MM.1S (cell line): ENCODE data around the gene ZMYND12.

ENCODE experiments used
- DNase-seq: peaks from one replicate; pipeline ENCODE4 v3.0.0-alpha.2; 2015
- H2AFZ ChIP-seq: fragments of 300-600 bp; sonication (generic); 2 replicates; pipeline ENCODE4 v1.6.0; 2016; ENCODE audit warnings: antibody characterized with exemption, low read length
- H3F3A ChIP-seq: fragments of 300-600 bp; sonication (generic); 2 replicates; pipeline ENCODE4 v1.6.1; 2016; ENCODE audit warnings: mild to moderate bottlenecking, antibody characterized with exemption, low read length, moderate library complexity, mixed read lengths; ENCODE audit not compliant: insufficient read depth
- H3K27ac ChIP-seq: fragments of 300-600 bp; sonication (generic); 2 replicates; pipeline ENCODE4 v1.5.1; 2016; ENCODE audit warnings: mild to moderate bottlenecking, low read length
- H3K27me3 ChIP-seq: fragments of 300-600 bp; sonication (generic); replicated peaks from 2 replicates; pipeline ENCODE4 v1.6.0; 2016; ENCODE audit warnings: low read length; ENCODE audit not compliant: insufficient read depth
- H3K36me3 ChIP-seq: fragments of 300-600 bp; sonication (generic); replicated peaks from 2 replicates; pipeline ENCODE4 v1.6.1; 2016; ENCODE audit warnings: mild to moderate bottlenecking, low read length, mixed read lengths; ENCODE audit not compliant: insufficient read depth
- H3K4me1 ChIP-seq: fragments of 300-600 bp; sonication (generic); 2 replicates; pipeline ENCODE4 v1.6.1; 2016; ENCODE audit warnings: low read length, mixed read lengths
- H3K4me2 ChIP-seq: fragments of 300-600 bp; sonication (generic); 2 replicates; pipeline ENCODE4 v1.6.0; 2016; ENCODE audit warnings: low read depth, low read length
- H3K4me3 ChIP-seq: fragments of 300-600 bp; sonication (generic); 2 replicates; pipeline ENCODE4 v1.5.1; 2016; ENCODE audit warnings: low read length, mixed read lengths
- H3K79me2 ChIP-seq: fragments of 300-600 bp; sonication (generic); 2 replicates; pipeline ENCODE4 v1.6.1; 2016; ENCODE audit warnings: mixed run types, low read length, mixed read lengths
- H3K9ac ChIP-seq: fragments of 300-600 bp; sonication (generic); 2 replicates; pipeline ENCODE4 v1.6.1; 2016; ENCODE audit warnings: low read length, mixed read lengths
- H3K9me2 ChIP-seq: fragments of 300-600 bp; sonication (generic); replicated peaks from 2 replicates; pipeline ENCODE4 v1.6.1; 2016; ENCODE audit warnings: mild to moderate bottlenecking, low read length, mixed read lengths; ENCODE audit not compliant: insufficient read depth
- H3K9me3 ChIP-seq: fragments of 300-600 bp; sonication (generic); replicated peaks from 2 replicates; pipeline ENCODE4 v1.6.1; 2016; ENCODE audit warnings: mild to moderate bottlenecking, low read length, mixed read lengths; ENCODE audit not compliant: insufficient read depth
- H4K20me1 ChIP-seq: fragments of 300-600 bp; sonication (generic); 2 replicates; pipeline ENCODE4 v1.6.1; 2016; ENCODE audit warnings: mild to moderate bottlenecking, low read length, moderate library complexity, mixed read lengths; ENCODE audit not compliant: insufficient read depth
- EZH2 ChIP-seq: fragments of 300-600 bp; sonication (generic); optimal IDR thresholded peaks from 2 replicates; pipeline ENCODE3; 2017; ENCODE audit warnings: low read depth, mild to moderate bottlenecking, antibody characterized with exemption, low read length, mixed read lengths
- EZH2phosphoT487 ChIP-seq: fragments of 300-600 bp; sonication (generic); IDR thresholded peaks from 2 replicates; pipeline ENCODE4 v1.6.1; 2018; ENCODE audit warnings: antibody characterized with exemption, low read length
- TF ChIP-seq, protein P1 (sequence below): fragments of 300-600 bp; sonication (generic); IDR thresholded peaks from 2 replicates; pipeline ENCODE4 v1.5.1; 2016; ENCODE audit warnings: antibody characterized with exemption, low read length, mixed read lengths

The ZMYND12 gene

DNA sequence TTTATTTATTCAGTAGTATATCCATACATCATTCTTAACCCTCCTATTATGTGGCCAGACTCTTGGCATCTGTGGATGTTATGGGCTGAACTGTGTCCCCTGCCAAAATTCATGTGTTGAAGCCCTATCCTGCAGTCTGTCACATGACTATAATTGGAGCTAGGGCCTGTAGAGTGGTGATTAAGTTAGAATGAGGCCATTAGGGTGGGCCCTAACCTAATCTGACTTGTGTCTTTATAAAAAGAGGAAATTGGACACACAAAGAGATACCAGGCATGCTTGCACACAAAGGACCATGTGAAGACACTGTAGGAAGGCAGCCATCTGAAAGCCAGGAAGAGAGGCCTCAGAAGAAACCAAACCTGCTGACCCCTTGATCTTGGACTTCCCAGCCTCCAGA lies 6.6 kb downstream of the ZMYND12 start:
- DNase-seq: no peak
- no peak overlapping the region for H3K9ac ChIP-seq
- H2AFZ ChIP-seq: no peak overlapping the region
- no peaks in the 10 kb centered on the region for H3K79me2 ChIP-seq
- no peaks in the 10 kb centered on the region for H3K36me3 ChIP-seq
- no peak overlapping the region for H3K4me3 ChIP-seq
- H3K27me3 ChIP-seq: no peaks in the 10 kb centered on the region
- H3K4me1 ChIP-seq: no peaks in the 10 kb centered on the region
- no peaks in the 10 kb centered on the region for H3K9me3 ChIP-seq
- H3K27ac ChIP-seq: no peak overlapping the region
- TF ChIP-seq EZH2phosphoT487 (no peak), EZH2 (no peak)
- TF ChIP-seq, protein P1, sequence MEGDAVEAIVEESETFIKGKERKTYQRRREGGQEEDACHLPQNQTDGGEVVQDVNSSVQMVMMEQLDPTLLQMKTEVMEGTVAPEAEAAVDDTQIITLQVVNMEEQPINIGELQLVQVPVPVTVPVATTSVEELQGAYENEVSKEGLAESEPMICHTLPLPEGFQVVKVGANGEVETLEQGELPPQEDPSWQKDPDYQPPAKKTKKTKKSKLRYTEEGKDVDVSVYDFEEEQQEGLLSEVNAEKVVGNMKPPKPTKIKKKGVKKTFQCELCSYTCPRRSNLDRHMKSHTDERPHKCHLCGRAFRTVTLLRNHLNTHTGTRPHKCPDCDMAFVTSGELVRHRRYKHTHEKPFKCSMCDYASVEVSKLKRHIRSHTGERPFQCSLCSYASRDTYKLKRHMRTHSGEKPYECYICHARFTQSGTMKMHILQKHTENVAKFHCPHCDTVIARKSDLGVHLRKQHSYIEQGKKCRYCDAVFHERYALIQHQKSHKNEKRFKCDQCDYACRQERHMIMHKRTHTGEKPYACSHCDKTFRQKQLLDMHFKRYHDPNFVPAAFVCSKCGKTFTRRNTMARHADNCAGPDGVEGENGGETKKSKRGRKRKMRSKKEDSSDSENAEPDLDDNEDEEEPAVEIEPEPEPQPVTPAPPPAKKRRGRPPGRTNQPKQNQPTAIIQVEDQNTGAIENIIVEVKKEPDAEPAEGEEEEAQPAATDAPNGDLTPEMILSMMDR: no peak
- no peaks in the 10 kb centered on the region for H3F3A ChIP-seq
- H4K20me1 ChIP-seq: no peaks in the 10 kb centered on the region
- H3K9me2 ChIP-seq: no peaks in the 10 kb centered on the region
- no peak overlapping the region for H3K4me2 ChIP-seq

DNA sequence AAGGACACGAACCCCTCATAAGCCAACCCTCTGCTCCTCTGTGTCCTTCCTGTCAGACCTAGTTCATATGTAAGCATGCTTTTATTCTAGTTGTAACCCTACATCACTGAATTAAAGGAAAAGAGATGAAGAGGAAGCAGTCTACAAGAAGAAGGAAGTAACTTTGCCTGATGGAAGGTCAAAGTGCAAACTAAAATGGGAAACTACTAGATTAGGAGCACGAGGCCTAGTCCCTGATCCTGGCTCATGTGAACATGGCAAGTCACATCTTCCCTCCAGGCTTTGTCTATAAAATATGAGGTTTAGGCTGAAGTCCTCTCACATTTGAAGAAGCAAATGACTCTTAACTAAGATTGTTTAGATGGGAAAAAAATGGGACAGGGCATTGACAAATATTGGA lies 13.2 kb downstream of the ZMYND12 start:
- Histone ChIP-seq H3K79me2 (no peaks in the 10 kb centered on the region), H3K36me3 (no peaks in the 10 kb centered on the region), H3K9me3 (no peaks in the 10 kb centered on the region), H4K20me1 (no peaks in the 10 kb centered on the region), H3K27me3 (no peaks in the 10 kb centered on the region), H3K4me1 (no peaks in the 10 kb centered on the region), H3K9ac (no peak overlapping the region), H3K9me2 (no peaks in the 10 kb centered on the region), H3K27ac (no peak overlapping the region), H3F3A (no peaks in the 10 kb centered on the region), H2AFZ (no peak overlapping the region), H3K4me3 (no peak overlapping the region), H3K4me2 (no peak overlapping the region)
- no peak for TF ChIP-seq EZH2phosphoT487
- no peak for TF ChIP-seq EZH2
- TF ChIP-seq, protein P1: no peak
- DNase-seq: no peak

DNA sequence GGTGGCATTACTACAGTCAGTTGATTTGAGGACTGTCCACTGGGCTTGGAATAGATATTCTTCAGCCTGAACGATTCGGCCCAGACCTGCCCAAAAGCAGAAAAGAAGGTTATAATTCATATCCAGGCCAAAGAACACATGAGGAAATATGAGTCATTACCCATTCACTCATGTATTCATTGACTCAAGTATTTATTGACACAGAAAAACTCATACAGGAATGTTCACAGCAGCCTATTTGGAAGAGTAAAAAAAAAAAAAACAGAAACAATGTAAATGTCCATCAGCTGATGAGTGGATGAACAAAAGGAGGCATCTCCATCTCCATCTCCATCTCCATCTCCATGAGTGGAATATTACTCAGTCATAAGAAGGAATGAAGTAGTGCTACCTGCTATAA lies 15.9 kb downstream of the ZMYND12 start:
- Histone ChIP-seq H3K79me2 (no peaks in the 10 kb centered on the region), H3K9me3 (no peaks in the 10 kb centered on the region), H3F3A (no peaks in the 10 kb centered on the region), H3K4me2 (no peak overlapping the region), H3K4me1 (no peaks in the 10 kb centered on the region), H3K9ac (no peak overlapping the region), H3K36me3 (no peaks in the 10 kb centered on the region), H3K4me3 (no peak overlapping the region), H3K9me2 (no peaks in the 10 kb centered on the region), H3K27me3 (no peaks in the 10 kb centered on the region), H4K20me1 (no peaks in the 10 kb centered on the region), H3K27ac (no peak overlapping the region), H2AFZ (no peak overlapping the region)
- TF ChIP-seq EZH2 (no peak), EZH2phosphoT487 (no peak)
- TF ChIP-seq, protein P1: no peak
- no peak for DNase-seq
